ENCODE data around the gene SCUBE3. TPM values are rescaled to one million over a fixed set of nuclear protein-coding genes. Genes with fewer than 3 reads are reported as not detected.

SCUBE3 gene
- total and polyA plus RNA-seq, 2 of the 13 experiments (the other 11 are each of a cell fraction or from before 2014, with no cell fraction given) = not detected

DNA sequence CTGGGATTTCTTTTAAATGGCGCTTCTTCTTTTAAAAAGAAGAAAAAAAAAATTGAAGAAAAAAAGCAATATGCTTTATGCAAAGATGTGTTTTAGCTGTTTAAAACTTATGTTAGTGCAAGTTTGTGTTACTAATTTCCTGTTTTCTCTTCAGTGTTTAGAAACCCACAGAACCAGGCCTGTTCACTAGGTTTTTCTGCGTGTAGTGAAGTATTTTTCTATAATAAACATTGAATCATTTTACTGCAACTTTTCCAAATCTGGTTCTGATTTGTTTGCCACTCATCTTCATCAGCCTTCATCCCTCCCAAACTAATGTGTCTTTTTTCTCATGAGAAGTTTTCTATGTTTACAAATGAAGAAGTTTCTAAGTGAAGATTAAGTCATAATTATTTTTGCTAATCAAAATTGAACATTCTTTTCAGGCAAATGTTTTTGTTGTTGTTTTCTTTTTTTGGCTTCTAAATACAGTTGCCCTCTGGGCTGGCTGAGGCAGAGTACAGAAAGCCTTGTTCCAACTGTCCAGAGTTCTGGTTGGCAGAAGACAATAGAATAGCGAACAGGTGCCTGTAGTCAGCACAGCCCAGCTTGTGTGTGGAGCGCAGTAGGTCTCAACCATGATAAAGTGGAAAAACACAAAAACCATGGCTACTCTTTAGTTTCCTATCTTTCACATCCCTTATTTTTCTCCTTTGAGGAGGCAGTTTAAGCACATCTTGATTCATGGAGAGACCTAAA is 60.2 kb downstream of the SCUBE3 start:
- H3K27me3 ChIP-seq (ENCODE audit: control insufficient read depth in 1 of 2, insufficient read depth in 2 of 2, low read length in 2 of 2) = no peaks in the 10 kb centered on the region
- no peaks in the 10 kb centered on the region for H4K20me1 ChIP-seq (ENCODE audit: insufficient read depth, low read length)
- no TSS peak for BruUV-seq (replicated peaks)
- intact Hi-C loops (cut with micrococcal nuclease; ENCODE audit: unreplicated experiment) = no loop called here
- H3K27ac ChIP-seq (ENCODE audit: extremely low read length, insufficient read depth, low read length) = no peak overlapping the region
- FAIRE-seq = no peak
- no peak overlapping the region for H2AFZ ChIP-seq (ENCODE audit: low read length)
- in situ Hi-C loops (cut with HindIII; ENCODE audit: extremely low pct_ligation_motif_present, low pct_unique_long_range_greater_than_20kb) = no loop called here
- H3K4me2 ChIP-seq (ENCODE audit: low read depth, low read length) = no peak overlapping the region
- no peak for DNase-seq (ENCODE audit: low spot score)
- H3K79me2 ChIP-seq (ENCODE audit: insufficient read depth, low read length) = no peaks in the 10 kb centered on the region
- ChIA-PET CTCF (ENCODE audit: low intra/inter-chr PET ratio, low total read pairs) (no interaction called here), POLR2A (interaction anchor here (1.5 kb wide), 1 partner anchor 15 kb away, joined by 3 read pairs; the partner anchor contains the start of gene ZNF76)
- H3K9ac ChIP-seq (ENCODE audit: insufficient read depth, low read depth, low read length) = no peak overlapping the region
- no peak overlapping the region for H3K4me3 ChIP-seq (replicated peaks in 1 of 3; ENCODE audit: insufficient read depth in 1 of 3, low read depth in 2 of 3, low read length in 3 of 3)
- no peaks in the 10 kb centered on the region for H3K4me1 ChIP-seq (ENCODE audit: insufficient read depth, low read length)
- H3K36me3 ChIP-seq (replicated peaks in 1 of 2; ENCODE audit: control insufficient read depth in 1 of 2, insufficient read depth in 2 of 2, low read length in 2 of 2) = no peaks in the 10 kb centered on the region
- WGBS (ENCODE audit: low lambda C conversion rate) = 91% methylated on average over 4 of the region's 4 CpGs
- H3K9me3 ChIP-seq (ENCODE audit: low read length) = no peaks in the 10 kb centered on the region
- no peak for ATAC-seq
- TF ChIP-seq ZNF557 (CRISPR knock-in tag; IDR thresholded peaks at IDR 0.05) (no peak), ZNF33A (CRISPR knock-in tag; IDR thresholded peaks at IDR 0.05; ENCODE audit: borderline replicate concordance) (no peak), ZNF678 (CRISPR knock-in tag; IDR thresholded peaks at IDR 0.05) (no peak), CBX5 (CRISPR knock-in tag; IDR thresholded peaks at IDR 0.05; ENCODE audit: borderline replicate concordance) (no peak), ZNF383 (CRISPR knock-in tag; IDR thresholded peaks at IDR 0.05; ENCODE audit: borderline replicate concordance) (no peak), ZNF256 (CRISPR knock-in tag; conservative IDR thresholded peaks at IDR 0.05) (no peak)
- TF ChIP-seq, protein P1, sequence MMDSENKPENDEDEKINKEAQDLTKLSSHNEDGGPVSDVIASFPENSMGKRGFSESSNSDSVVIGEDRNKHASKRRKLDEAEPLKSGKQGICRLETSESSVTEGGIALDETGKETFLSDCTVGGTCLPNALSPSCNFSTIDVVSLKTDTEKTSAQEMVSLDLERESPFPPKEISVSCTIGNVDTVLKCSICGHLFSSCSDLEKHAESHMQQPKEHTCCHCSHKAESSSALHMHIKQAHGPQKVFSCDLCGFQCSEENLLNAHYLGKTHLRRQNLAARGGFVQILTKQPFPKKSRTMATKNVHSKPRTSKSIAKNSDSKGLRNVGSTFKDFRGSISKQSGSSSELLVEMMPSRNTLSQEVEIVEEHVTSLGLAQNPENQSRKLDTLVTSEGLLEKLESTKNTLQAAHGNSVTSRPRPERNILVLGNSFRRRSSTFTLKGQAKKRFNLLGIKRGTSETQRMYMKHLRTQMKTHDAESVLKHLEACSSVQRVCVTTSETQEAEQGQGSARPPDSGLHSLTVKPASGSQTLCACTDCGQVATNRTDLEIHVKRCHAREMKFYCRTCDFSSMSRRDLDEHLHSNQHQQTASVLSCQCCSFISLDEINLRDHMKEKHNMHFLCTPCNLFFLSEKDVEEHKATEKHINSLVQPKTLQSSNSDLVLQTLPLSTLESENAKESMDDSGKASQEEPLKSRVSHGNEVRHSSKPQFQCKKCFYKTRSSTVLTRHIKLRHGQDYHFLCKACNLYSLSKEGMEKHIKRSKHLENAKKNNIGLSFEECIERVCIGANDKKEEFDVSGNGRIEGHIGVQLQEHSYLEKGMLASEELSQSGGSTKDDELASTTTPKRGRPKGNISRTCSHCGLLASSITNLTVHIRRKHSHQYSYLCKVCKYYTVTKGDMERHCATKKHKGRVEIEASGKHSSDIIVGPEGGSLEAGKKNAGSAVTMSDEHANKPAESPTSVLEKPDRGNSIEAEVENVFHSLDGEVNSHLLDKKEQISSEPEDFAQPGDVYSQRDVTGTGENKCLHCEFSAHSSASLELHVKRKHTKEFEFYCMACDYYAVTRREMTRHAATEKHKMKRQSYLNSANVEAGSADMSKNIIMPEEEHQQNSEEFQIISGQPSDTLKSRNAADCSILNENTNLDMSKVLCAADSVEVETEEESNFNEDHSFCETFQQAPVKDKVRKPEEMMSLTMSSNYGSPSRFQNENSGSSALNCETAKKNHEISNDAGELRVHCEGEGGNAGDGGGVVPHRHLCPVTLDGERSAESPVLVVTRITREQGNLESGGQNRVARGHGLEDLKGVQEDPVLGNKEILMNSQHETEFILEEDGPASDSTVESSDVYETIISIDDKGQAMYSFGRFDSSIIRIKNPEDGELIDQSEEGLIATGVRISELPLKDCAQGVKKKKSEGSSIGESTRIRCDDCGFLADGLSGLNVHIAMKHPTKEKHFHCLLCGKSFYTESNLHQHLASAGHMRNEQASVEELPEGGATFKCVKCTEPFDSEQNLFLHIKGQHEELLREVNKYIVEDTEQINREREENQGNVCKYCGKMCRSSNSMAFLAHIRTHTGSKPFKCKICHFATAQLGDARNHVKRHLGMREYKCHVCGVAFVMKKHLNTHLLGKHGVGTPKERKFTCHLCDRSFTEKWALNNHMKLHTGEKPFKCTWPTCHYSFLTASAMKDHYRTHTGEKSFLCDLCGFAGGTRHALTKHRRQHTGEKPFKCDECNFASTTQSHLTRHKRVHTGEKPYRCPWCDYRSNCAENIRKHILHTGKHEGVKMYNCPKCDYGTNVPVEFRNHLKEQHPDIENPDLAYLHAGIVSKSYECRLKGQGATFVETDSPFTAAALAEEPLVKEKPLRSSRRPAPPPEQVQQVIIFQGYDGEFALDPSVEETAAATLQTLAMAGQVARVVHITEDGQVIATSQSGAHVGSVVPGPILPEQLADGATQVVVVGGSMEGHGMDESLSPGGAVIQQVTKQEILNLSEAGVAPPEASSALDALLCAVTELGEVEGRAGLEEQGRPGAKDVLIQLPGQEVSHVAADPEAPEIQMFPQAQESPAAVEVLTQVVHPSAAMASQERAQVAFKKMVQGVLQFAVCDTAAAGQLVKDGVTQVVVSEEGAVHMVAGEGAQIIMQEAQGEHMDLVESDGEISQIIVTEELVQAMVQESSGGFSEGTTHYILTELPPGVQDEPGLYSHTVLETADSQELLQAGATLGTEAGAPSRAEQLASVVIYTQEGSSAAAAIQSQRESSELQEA (CRISPR knock-in tag; IDR thresholded peaks at IDR 0.05; ENCODE audit: not compliant biosample characterization) = no peak
- TF ChIP-seq, protein P2, sequence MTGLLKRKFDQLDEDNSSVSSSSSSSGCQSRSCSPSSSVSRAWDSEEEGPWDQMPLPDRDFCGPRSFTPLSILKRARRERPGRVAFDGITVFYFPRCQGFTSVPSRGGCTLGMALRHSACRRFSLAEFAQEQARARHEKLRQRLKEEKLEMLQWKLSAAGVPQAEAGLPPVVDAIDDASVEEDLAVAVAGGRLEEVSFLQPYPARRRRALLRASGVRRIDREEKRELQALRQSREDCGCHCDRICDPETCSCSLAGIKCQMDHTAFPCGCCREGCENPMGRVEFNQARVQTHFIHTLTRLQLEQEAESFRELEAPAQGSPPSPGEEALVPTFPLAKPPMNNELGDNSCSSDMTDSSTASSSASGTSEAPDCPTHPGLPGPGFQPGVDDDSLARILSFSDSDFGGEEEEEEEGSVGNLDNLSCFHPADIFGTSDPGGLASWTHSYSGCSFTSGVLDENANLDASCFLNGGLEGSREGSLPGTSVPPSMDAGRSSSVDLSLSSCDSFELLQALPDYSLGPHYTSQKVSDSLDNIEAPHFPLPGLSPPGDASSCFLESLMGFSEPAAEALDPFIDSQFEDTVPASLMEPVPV (CRISPR knock-in tag; IDR thresholded peaks at IDR 0.05) = no peak
- TF ChIP-seq, protein P3, sequence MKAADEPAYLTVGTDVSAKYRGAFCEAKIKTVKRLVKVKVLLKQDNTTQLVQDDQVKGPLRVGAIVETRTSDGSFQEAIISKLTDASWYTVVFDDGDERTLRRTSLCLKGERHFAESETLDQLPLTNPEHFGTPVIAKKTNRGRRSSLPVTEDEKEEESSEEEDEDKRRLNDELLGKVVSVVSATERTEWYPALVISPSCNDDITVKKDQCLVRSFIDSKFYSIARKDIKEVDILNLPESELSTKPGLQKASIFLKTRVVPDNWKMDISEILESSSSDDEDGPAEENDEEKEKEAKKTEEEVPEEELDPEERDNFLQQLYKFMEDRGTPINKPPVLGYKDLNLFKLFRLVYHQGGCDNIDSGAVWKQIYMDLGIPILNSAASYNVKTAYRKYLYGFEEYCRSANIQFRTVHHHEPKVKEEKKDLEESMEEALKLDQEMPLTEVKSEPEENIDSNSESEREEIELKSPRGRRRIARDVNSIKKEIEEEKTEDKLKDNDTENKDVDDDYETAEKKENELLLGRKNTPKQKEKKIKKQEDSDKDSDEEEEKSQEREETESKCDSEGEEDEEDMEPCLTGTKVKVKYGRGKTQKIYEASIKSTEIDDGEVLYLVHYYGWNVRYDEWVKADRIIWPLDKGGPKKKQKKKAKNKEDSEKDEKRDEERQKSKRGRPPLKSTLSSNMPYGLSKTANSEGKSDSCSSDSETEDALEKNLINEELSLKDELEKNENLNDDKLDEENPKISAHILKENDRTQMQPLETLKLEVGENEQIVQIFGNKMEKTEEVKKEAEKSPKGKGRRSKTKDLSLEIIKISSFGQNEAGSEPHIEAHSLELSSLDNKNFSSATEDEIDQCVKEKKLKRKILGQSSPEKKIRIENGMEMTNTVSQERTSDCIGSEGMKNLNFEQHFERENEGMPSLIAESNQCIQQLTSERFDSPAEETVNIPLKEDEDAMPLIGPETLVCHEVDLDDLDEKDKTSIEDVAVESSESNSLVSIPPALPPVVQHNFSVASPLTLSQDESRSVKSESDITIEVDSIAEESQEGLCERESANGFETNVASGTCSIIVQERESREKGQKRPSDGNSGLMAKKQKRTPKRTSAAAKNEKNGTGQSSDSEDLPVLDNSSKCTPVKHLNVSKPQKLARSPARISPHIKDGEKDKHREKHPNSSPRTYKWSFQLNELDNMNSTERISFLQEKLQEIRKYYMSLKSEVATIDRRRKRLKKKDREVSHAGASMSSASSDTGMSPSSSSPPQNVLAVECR (CRISPR knock-in tag; IDR thresholded peaks at IDR 0.05; ENCODE audit: borderline replicate concordance) = no peak
